GM19395 (cell line): ENCODE results near the gene CBR1.
A peak's percentile ranks its signal among the peaks of the same experiment; 100 is the strongest.
"Not testable (repeated sequence)": the region's sequence is repeated elsewhere in the genome, so short reads cannot be mapped to it uniquely, and the experiment has no call there.

ENCODE experiments used
- ATAC-seq: cut with Tn5 transposase; IDR thresholded peaks from one replicate; pipeline ENCODE4 v1.9.1; 2021; ENCODE audit warnings: mild to moderate bottlenecking, moderate library complexity; ENCODE audit not compliant: unreplicated experiment

The CBR1 gene

GRCh38 chr21:36047139-36047538 lies 22.7 kb upstream of the CBR1 start:
- ATAC-seq, result no peak

GRCh38 chr21:36048357-36048756 lies 21.5 kb upstream of the CBR1 start:
- no peak for ATAC-seq

- ATAC-seq, result no peak
Measured at GRCh38 chr21:36052860-36053714, 16.7 kb upstream of the CBR1 start.

GRCh38 chr21:36053715-36054062 lies 16.1 kb upstream of the CBR1 start:
- ATAC-seq, result no peak

GRCh38 chr21:36055551-36055950 lies 14.3 kb upstream of the CBR1 start:
- ATAC-seq, result no peak

GRCh38 chr21:36059823-36060158 lies 10.0 kb upstream of the CBR1 start:
- peak; percentile 52 for ATAC-seq

- peak; percentile 89 for ATAC-seq
Measured at GRCh38 chr21:36060159-36060921, 9.5 kb upstream of the CBR1 start, which contains the start of gene SETD4. Gene SETD4, minus strand, starts transcription at chr21:36060526. Its CDS starts 1,638 bp downstream, at chr21:36058888.

- ATAC-seq, result no peak
Measured at GRCh38 chr21:36061445-36061844, 8.4 kb upstream of the CBR1 start.

- no peak for ATAC-seq
Measured at GRCh38 chr21:36063375-36064084, 6.3 kb upstream of the CBR1 start.

- ATAC-seq, result no peak
Measured at GRCh38 chr21:36064085-36064460, 5.8 kb upstream of the CBR1 start.

GRCh38 chr21:36065497-36066036 lies 4.3 kb upstream of the CBR1 start:
- no peak for ATAC-seq

- ATAC-seq, result no peak
Measured at GRCh38 chr21:36068748-36069398, 951 bp upstream of the CBR1 start.

GRCh38 chr21:36070999-36071398 lies 1.2 kb downstream of the CBR1 start:
- no peak for ATAC-seq

GRCh38 chr21:36072453-36073162 lies 2.8 kb downstream of the CBR1 start:
- no peak for ATAC-seq

- no peak for ATAC-seq
Measured at GRCh38 chr21:36073181-36073580, 3.4 kb downstream of the CBR1 start.

- not testable (repeated sequence) for ATAC-seq
Measured at GRCh38 chr21:36073911-36074310, 4.1 kb downstream of the CBR1 start.

GRCh38 chr21:36075171-36075570 lies 5.3 kb downstream of the CBR1 start:
- no peak for ATAC-seq

- ATAC-seq, result no peak
Measured at GRCh38 chr21:36075953-36076352, 6.1 kb downstream of the CBR1 start.

- peak; percentile 49 for ATAC-seq
Measured at GRCh38 chr21:36076878-36077655, 7.2 kb downstream of the CBR1 start.
